Fibroblast of peridontal ligament (primary cell): ENCODE data around the gene MAOA.

Source experiments
- DNase-seq: peaks from one replicate; pipeline ENCODE4 v3.0.0-alpha.2; 2010; ENCODE audit errors: extremely low read depth

Gene MAOA

DNA sequence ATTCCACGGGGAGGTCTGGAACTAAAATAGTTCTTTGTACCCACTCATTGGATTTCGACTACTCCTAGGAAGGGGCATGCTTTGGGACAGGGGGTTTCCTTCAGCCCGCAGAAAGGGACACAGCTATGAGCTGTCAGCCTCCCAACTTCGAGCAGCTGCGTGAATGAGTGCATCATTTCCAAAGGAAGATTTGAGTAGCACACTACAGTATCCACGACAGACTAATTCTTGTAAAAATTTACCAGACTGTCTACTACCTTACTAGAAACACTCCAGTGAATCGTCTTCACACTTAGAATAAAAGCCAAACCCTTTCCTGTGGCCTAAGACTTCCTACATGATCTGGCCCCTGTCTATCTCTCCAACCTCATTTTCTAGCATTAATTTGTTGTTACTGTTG is 101.9 kb downstream of the MAOA start:
- no peak for DNase-seq

DNA sequence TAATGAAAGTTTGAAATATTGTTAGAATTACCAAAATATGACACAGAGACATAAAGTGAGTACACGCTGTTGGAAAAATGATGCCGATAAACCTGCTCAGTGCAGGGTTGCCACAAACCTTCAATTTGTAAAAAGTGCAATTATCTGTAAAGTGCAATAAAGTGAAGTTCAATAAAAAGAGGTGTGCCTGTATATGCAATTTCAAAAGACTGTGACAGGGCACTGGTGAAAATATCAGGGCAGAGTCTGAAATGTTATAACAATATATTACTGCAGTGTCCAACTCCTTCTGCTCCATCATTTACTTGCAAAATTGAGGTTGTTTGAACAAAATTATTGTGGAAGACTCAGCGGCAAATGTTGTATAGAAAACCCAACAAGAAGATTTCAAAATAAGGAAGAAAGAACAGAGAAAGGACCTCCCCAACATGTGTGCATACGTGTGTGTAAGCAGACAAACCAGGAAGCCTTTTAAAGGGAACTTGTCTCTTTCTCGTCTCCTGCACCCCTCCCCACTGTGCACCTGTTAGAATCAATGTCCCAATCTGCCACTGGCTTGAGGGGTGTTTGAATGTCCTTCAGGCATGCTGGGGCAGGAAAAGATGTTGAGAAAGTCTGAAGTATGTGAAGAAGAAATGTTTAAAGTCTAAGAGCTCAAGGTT is 130.0 kb downstream of the MAOA start:
- DNase-seq, result no peak
